Gastroesophageal sphincter (tissue), 4 donors: ENCODE data around the gene GYG1. TPM values are rescaled to one million over a fixed set of nuclear protein-coding genes. Genes with fewer than 3 reads are reported as not detected.
"Not testable (repeated sequence)": the region's sequence is repeated elsewhere in the genome, so short reads cannot be mapped to it uniquely, and the experiment has no call there.

Experiments used
- ATAC-seq: fragments of 150-250 bp; one replicate; pipeline ENCODE4 v1.9.1; 2016; ENCODE audit warnings: mild to moderate bottlenecking, moderate library complexity
- H3K27ac ChIP-seq, 4 donors: fragments of 200-600 bp; sonication (generic) in 3 of 4; 1 replicate in 3 of 4; 2 replicates in 1 of 4; pipeline ENCODE4 v1.5.1; 2016 to 2019
- H3K27me3 ChIP-seq: fragments of 200-600 bp; sonication (generic); one replicate; pipeline ENCODE4 v1.5.1; 2019
- H3K36me3 ChIP-seq, 2 donors: fragments of 200-600 bp; sonication (generic); one replicate each; pipeline ENCODE4 v1.5.1; 2019; ENCODE audit warnings: control low read depth in 1 of 2
- H3K4me1 ChIP-seq, 3 donors: fragments of 200-600 bp; sonication (generic); 1 replicate in 2 of 3; 2 replicates in 1 of 3; pipeline ENCODE4 v1.5.1; 2016 to 2019; ENCODE audit warnings: control low read depth in 2 of 3
- H3K4me3 ChIP-seq, 2 donors: fragments of 200-600 bp; sonication (generic); one replicate each; pipeline ENCODE4 v1.5.1; 2019; ENCODE audit warnings: mild to moderate bottlenecking in 1 of 2, moderate library complexity in 1 of 2
- H3K9me3 ChIP-seq, 3 donors: fragments of 200-600 bp; sonication (generic); one replicate each; pipeline ENCODE4 v1.5.1; 2017 to 2019; ENCODE audit warnings: control low read depth in 2 of 3
- CTCF ChIP-seq, 4 experiments: fragments of 200-600 bp in 2 of 4; fragments of 450-650 bp in 2 of 4; sonication (generic) in 1 of 4; IDR thresholded peaks; one replicate each; pipeline ENCODE4 v1.5.1; 2017 to 2019; ENCODE audit warnings: antibody characterized with exemption in 4 of 4, mild to moderate bottlenecking in 2 of 4, moderate library complexity in 2 of 4
- EP300 ChIP-seq: sonication (generic); formaldehyde crosslinking; IDR thresholded peaks from one replicate; pipeline ENCODE4 v1.6.1; 2017; ENCODE audit warnings: antibody characterized with exemption, mild to moderate bottlenecking
- POLR2A ChIP-seq, 2 donors: fragments of 450-650 bp; IDR thresholded peaks; one replicate each; pipeline ENCODE4 v1.6.1; 2017; ENCODE audit warnings: antibody characterized with exemption in 2 of 2, mild to moderate bottlenecking in 2 of 2, moderate library complexity in 1 of 2
- POLR2AphosphoS5 ChIP-seq: sonication (generic); formaldehyde crosslinking; IDR thresholded peaks from one replicate; pipeline ENCODE4 v1.6.1; 2017; ENCODE audit warnings: antibody characterized with exemption
- WGBS, 2 donors: methylation state at CpG; one replicate each; pipeline ENCODE4 v1.1.5; 2018; ENCODE audit warnings: low coverage in 1 of 2; 5-methylcytosine and 5-hydroxymethylcytosine counted together
- total RNA-seq, 4 donors: library from RNA; depleted of rRNA; stranded (reverse); fragments of >200 nt; gene quantifications; one replicate each; pipeline ENCODE4 v1.1.0, GENCODE V29; 2016

The GYG1 gene
- total RNA-seq, 4 donors from 2014 or later: 117 to 883 (median 126) TPM

DNA sequence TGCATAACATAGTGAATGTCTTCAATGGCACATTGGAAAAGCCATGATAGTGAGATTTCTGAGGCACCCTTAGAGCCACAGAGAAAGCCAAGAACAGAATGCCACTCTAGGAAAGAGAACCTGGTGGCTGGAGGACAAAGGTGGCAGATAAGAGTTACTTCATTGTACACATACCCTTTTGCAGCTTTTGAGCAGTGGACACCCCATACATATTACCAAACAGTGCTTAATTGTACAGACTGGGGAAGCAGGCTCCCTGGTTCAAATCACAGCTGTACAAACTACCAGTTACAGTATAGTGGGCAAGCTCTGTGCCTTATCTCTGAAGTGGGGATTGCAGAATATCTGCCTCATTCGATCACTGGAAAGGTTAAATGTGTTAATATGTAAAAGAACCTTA lies 10.1 kb upstream of the GYG1 start:
- no peaks in the 10 kb centered on the region for H3K36me3 ChIP-seq
- H3K27me3 ChIP-seq: no peaks in the 10 kb centered on the region
- H3K4me1 ChIP-seq: no peaks in the 10 kb centered on the region
- no peak for TF ChIP-seq EP300
- TF ChIP-seq POLR2A (IDR thresholded peaks at IDR 0.05): no peak
- TF ChIP-seq POLR2AphosphoS5: no peak
- TF ChIP-seq CTCF (IDR thresholded peaks at IDR 0.05): no peak
- no peak overlapping the region for H3K27ac ChIP-seq
- WGBS, 2 donors: 89 to 100% methylated on average over 1 of the region's 1 CpG
- ATAC-seq: no peak
- peaks cover 0 to 6% (median 0%) of the 10 kb centered on the region in 3 donors for H3K9me3 ChIP-seq
- H3K4me3 ChIP-seq: no peak overlapping the region

GRCh38 chr3:148987551-148987950 lies 3.8 kb upstream of the GYG1 start:
- not testable (repeated sequence) for H3K27ac ChIP-seq, H3K4me3 ChIP-seq, H3K36me3 ChIP-seq, ATAC-seq, H3K9me3 ChIP-seq, H3K27me3 ChIP-seq
- 97 to 100% methylated on average over 4 to 16 of the region's 29 CpGs for WGBS, 2 donors
- H3K4me1 ChIP-seq: peaks cover 0 to 17% (median 0%) of the 10 kb centered on the region in 3 donors

- no peaks in the 10 kb centered on the region for H3K9me3 ChIP-seq
- peaks cover 0 to 36% (median 7%) of the 10 kb centered on the region in 3 donors for H3K4me1 ChIP-seq
- WGBS, 2 donors: 61 to 65% methylated on average over 4 of the region's 4 CpGs
- no peak overlapping the region for H3K4me3 ChIP-seq
- peak overlapping the region; percentile 94 to 98 (median 96) for H3K27ac ChIP-seq
- TF ChIP-seq EP300 (no peak), CTCF (IDR thresholded peaks at IDR 0.05) (no peak), POLR2A (IDR thresholded peaks at IDR 0.05) (no peak), POLR2AphosphoS5 (no peak)
- no peaks in the 10 kb centered on the region for H3K27me3 ChIP-seq
- peaks cover 0 to 15% of the 10 kb centered on the region in 2 donors for H3K36me3 ChIP-seq
- ATAC-seq: no peak
Measured at GRCh38 chr3:148990236-148990635, 1.1 kb upstream of the GYG1 start.

GRCh38 chr3:148992027-148992634 lies 791 bp downstream of the GYG1 start:
- TF ChIP-seq POLR2A (IDR thresholded peaks at IDR 0.05): no peak
- TF ChIP-seq CTCF (IDR thresholded peaks at IDR 0.05): no peak
- peak; percentile 19 for TF ChIP-seq POLR2AphosphoS5
- Histone ChIP-seq H3K4me3 (peak overlapping the region; percentile 68 to 90), H3K4me1 (peaks cover 0 to 37% (median 7%) of the 10 kb centered on the region in 3 donors), H3K27ac (peak overlapping the region; percentile 94 to 98 (median 96)), H3K27me3 (no peaks in the 10 kb centered on the region), H3K9me3 (no peaks in the 10 kb centered on the region), H3K36me3 (peaks cover 3 to 33% of the 10 kb centered on the region in 2 donors)
- peak; percentile 50 for ATAC-seq
- WGBS, 2 donors: 0 to 28% methylated on average over 1 to 2 of the region's 34 CpGs

DNA sequence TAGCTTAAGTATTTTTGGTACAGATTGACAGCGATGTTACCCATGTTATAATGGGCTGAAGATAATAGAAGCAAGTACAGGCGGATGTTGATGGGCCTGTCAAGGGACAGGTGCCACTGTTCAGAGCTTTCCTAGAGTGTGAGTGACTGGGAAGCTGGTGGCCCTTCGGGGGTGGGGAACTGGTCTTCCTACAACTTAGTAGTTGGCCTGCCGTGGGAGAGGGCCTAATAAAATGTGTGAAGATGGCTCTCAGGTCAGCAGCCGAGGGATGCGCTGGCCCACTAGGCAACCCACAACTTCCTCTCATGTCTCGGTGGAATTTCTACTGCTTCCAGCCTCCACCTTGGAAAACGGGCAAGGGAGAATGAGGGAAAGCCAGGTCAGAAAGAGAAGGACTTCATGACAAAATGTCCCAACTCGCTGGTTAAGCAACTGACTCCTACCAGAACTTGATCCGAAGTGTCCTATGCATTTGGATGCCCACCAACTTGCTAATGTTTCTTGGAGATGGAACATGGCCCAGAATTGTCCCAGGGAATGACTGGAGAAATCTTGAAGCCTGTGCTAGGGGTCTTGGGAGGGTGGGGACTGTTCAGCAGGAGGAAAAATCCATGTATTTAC lies 1.4 kb downstream of the GYG1 start:
- H3K4me3 ChIP-seq: peak overlapping the region; percentile 68 to 90
- H3K9me3 ChIP-seq: no peaks in the 10 kb centered on the region
- no peak for ATAC-seq
- H3K27ac ChIP-seq: peak overlapping the region in 3 of 4 donors; percentile 94 to 98 (median 96)
- TF ChIP-seq POLR2A (IDR thresholded peaks at IDR 0.05): no peak
- TF ChIP-seq CTCF (IDR thresholded peaks at IDR 0.05): no peak
- no peak for TF ChIP-seq POLR2AphosphoS5
- TF ChIP-seq EP300: no peak
- no peaks in the 10 kb centered on the region for H3K27me3 ChIP-seq
- H3K36me3 ChIP-seq: peaks cover 3 to 40% of the 10 kb centered on the region in 2 donors
- peaks cover 0 to 43% (median 7%) of the 10 kb centered on the region in 3 donors for H3K4me1 ChIP-seq
- WGBS, 2 donors: 81% methylated on average over 9 of the region's 10 CpGs; no CpG with 5 or more reads in 1 of the 2 donors
